Stimulated activated naive B cell treated with anti-CD40 and anti-IgM and Interleukin-4, amounts not matched to agents 10 μg/mL and 1 μg/mL and 100 μg/mL, for 72 hours (primary cell): ENCODE measurements around the gene NR6A1.
A peak's percentile ranks its signal among the peaks of the same experiment; 100 is the strongest.

Source experiments
- ATAC-seq, 2 donors: fragments of 150-1000 bp; cut with Tn5 transposase; replicated peaks; 2 replicates each; pipeline ENCODE4 v1.10.0; 2021; ENCODE audit warnings: moderate library complexity in 1 of 2
- DNase-seq: peaks from one replicate; pipeline ENCODE4 v3.0.0; 2021
- H3K27ac Mint-ChIP-seq: one replicate; pipeline ENCODE4 v1.8.0; 2022; ENCODE audit warnings: mild to moderate bottlenecking, mixed read lengths
- H3K27me3 Mint-ChIP-seq, 2 donors: one replicate each; pipeline ENCODE4 v1.8.0; 2022; ENCODE audit warnings: mixed read lengths in 2 of 2
- H3K36me3 Mint-ChIP-seq, 2 donors: one replicate each; pipeline ENCODE4 v1.8.0; 2022; ENCODE audit warnings: mixed read lengths in 2 of 2, mild to moderate bottlenecking in 1 of 2
- H3K4me1 Mint-ChIP-seq, 2 donors: one replicate each; pipeline ENCODE4 v1.8.0; 2022; ENCODE audit warnings: mixed read lengths in 2 of 2, mild to moderate bottlenecking in 1 of 2
- H3K4me3 Mint-ChIP-seq, 2 donors: one replicate each; pipeline ENCODE4 v1.8.0; 2022; ENCODE audit warnings: mild to moderate bottlenecking in 2 of 2, mixed read lengths in 2 of 2, moderate library complexity in 1 of 2
- H3K9me3 Mint-ChIP-seq, 2 donors: one replicate each; pipeline ENCODE4 v1.8.0; 2022; ENCODE audit warnings: mixed read lengths in 2 of 2, mild to moderate bottlenecking in 1 of 2

Gene NR6A1

GRCh38 chr9:124764774-124765438, 6.2 kb downstream of the NR6A1 start:
- no peaks in the 10 kb centered on the region for H3K36me3 Mint-ChIP-seq
- ATAC-seq: peak in 1 of 2 donors; percentile 21

GRCh38 chr9:124762633-124763032, 8.5 kb downstream of the NR6A1 start:
- ATAC-seq: no peak
- Mint-ChIP-seq H3K27ac (no peak overlapping the region), H3K36me3 (no peaks in the 10 kb centered on the region), H3K4me3 (no peak overlapping the region), H3K4me1 (peaks cover 3 to 20% of the 10 kb centered on the region in 2 donors), H3K27me3 (peaks cover 9 to 10% of the 10 kb centered on the region in 2 donors), H3K9me3 (no peaks in the 10 kb centered on the region)
- no peak for DNase-seq

More at GRCh38 chr9:124764774-124765438, 6.2 kb downstream of the NR6A1 start:
- Mint-ChIP-seq H3K4me1 (peaks cover 11 to 21% of the 10 kb centered on the region in 2 donors), H3K4me3 (no peak overlapping the region), H3K27ac (no peak overlapping the region), H3K9me3 (no peaks in the 10 kb centered on the region), H3K27me3 (peaks cover 18 to 23% of the 10 kb centered on the region in 2 donors)
- no peak for DNase-seq

GRCh38 chr9:124761710-124762109, 9.4 kb downstream of the NR6A1 start:
- DNase-seq: no peak
- Mint-ChIP-seq H3K27ac (no peak overlapping the region), H3K4me3 (no peak overlapping the region), H3K27me3 (peaks cover 8 to 11% of the 10 kb centered on the region in 2 donors), H3K36me3 (no peaks in the 10 kb centered on the region), H3K9me3 (no peaks in the 10 kb centered on the region), H3K4me1 (peaks cover 3 to 18% of the 10 kb centered on the region in 2 donors)
- ATAC-seq: no peak

GRCh38 chr9:124761196-124761595, 9.9 kb downstream of the NR6A1 start:
- DNase-seq (no peak), ATAC-seq (no peak)
- Mint-ChIP-seq H3K27ac (no peak overlapping the region), H3K4me3 (no peak overlapping the region), H3K4me1 (peaks cover 3 to 16% of the 10 kb centered on the region in 2 donors), H3K36me3 (no peaks in the 10 kb centered on the region), H3K9me3 (no peaks in the 10 kb centered on the region), H3K27me3 (peaks cover 9 to 10% of the 10 kb centered on the region in 2 donors)

GRCh38 chr9:124760719-124761118, 10.4 kb downstream of the NR6A1 start:
- DNase-seq: no peak
- Mint-ChIP-seq H3K9me3 (no peaks in the 10 kb centered on the region), H3K36me3 (no peaks in the 10 kb centered on the region), H3K27ac (no peak overlapping the region), H3K27me3 (peaks cover 9 to 10% of the 10 kb centered on the region in 2 donors), H3K4me1 (peaks cover 3 to 16% of the 10 kb centered on the region in 2 donors), H3K4me3 (no peak overlapping the region)
- ATAC-seq: no peak

GRCh38 chr9:124759327-124759726, 11.8 kb downstream of the NR6A1 start:
- Mint-ChIP-seq H3K27me3 (peaks cover 9 to 18% of the 10 kb centered on the region in 2 donors), H3K4me1 (peaks cover 3 to 24% of the 10 kb centered on the region in 2 donors), H3K9me3 (no peaks in the 10 kb centered on the region), H3K36me3 (no peaks in the 10 kb centered on the region), H3K4me3 (no peak overlapping the region), H3K27ac (no peak overlapping the region)
- ATAC-seq: no peak
- DNase-seq: no peak

- DNase-seq (no peak), ATAC-seq (no peak)
- Mint-ChIP-seq H3K4me1 (peaks cover 3 to 25% of the 10 kb centered on the region in 2 donors), H3K27ac (no peak overlapping the region), H3K36me3 (no peaks in the 10 kb centered on the region), H3K4me3 (no peak overlapping the region), H3K27me3 (peaks cover 9 to 20% of the 10 kb centered on the region in 2 donors), H3K9me3 (no peaks in the 10 kb centered on the region)
These were observed 12.4 kb downstream of the NR6A1 start for GRCh38 chr9:124758691-124759090.

GRCh38 chr9:124758061-124758460, 13.1 kb downstream of the NR6A1 start:
- ATAC-seq: no peak
- no peaks in the 10 kb centered on the region for H3K36me3 Mint-ChIP-seq
- H3K9me3 Mint-ChIP-seq: no peaks in the 10 kb centered on the region
- no peak overlapping the region for H3K27ac Mint-ChIP-seq
- peaks cover 3 to 25% of the 10 kb centered on the region in 2 donors for H3K4me1 Mint-ChIP-seq
- peak overlapping the region in 1 of 2 donors; percentile 41 for H3K4me3 Mint-ChIP-seq
- DNase-seq: no peak
- peaks cover 9 to 20% of the 10 kb centered on the region in 2 donors for H3K27me3 Mint-ChIP-seq

- peaks cover 3 to 25% of the 10 kb centered on the region in 2 donors for H3K4me1 Mint-ChIP-seq
- peaks cover 9 to 20% of the 10 kb centered on the region in 2 donors for H3K27me3 Mint-ChIP-seq
- no peak overlapping the region for H3K27ac Mint-ChIP-seq
- no peak for DNase-seq
- no peaks in the 10 kb centered on the region for H3K9me3 Mint-ChIP-seq
- H3K36me3 Mint-ChIP-seq: no peaks in the 10 kb centered on the region
- H3K4me3 Mint-ChIP-seq: no peak overlapping the region
- no peak for ATAC-seq
These were observed 13.5 kb downstream of the NR6A1 start for GRCh38 chr9:124757616-124758015.

GRCh38 chr9:124756011-124756410, 15.1 kb downstream of the NR6A1 start:
- no peak overlapping the region for H3K27ac Mint-ChIP-seq
- no peak overlapping the region for H3K4me3 Mint-ChIP-seq
- H3K36me3 Mint-ChIP-seq: no peaks in the 10 kb centered on the region
- H3K27me3 Mint-ChIP-seq: peaks cover 9 to 20% of the 10 kb centered on the region in 2 donors
- ATAC-seq: no peak
- no peak for DNase-seq
- H3K4me1 Mint-ChIP-seq: peaks cover 3 to 25% of the 10 kb centered on the region in 2 donors
- no peaks in the 10 kb centered on the region for H3K9me3 Mint-ChIP-seq

GRCh38 chr9:124755061-124755460, 16.1 kb downstream of the NR6A1 start:
- no peaks in the 10 kb centered on the region for H3K36me3 Mint-ChIP-seq
- peaks cover 9 to 20% of the 10 kb centered on the region in 2 donors for H3K27me3 Mint-ChIP-seq
- DNase-seq: no peak
- ATAC-seq: no peak
- H3K4me3 Mint-ChIP-seq: no peak overlapping the region
- no peak overlapping the region for H3K27ac Mint-ChIP-seq
- peaks cover 3 to 25% of the 10 kb centered on the region in 2 donors for H3K4me1 Mint-ChIP-seq
- H3K9me3 Mint-ChIP-seq: no peaks in the 10 kb centered on the region

- peaks cover 9 to 20% of the 10 kb centered on the region in 2 donors for H3K27me3 Mint-ChIP-seq
- ATAC-seq (no peak), DNase-seq (no peak)
- no peaks in the 10 kb centered on the region for H3K36me3 Mint-ChIP-seq
- H3K4me3 Mint-ChIP-seq: no peak overlapping the region
- H3K27ac Mint-ChIP-seq: no peak overlapping the region
- no peaks in the 10 kb centered on the region for H3K9me3 Mint-ChIP-seq
- H3K4me1 Mint-ChIP-seq: peaks cover 3 to 25% of the 10 kb centered on the region in 2 donors
These were observed 16.8 kb downstream of the NR6A1 start for GRCh38 chr9:124754289-124754688.

- DNase-seq (no peak), ATAC-seq (no peak)
- Mint-ChIP-seq H3K27ac (no peak overlapping the region), H3K27me3 (peaks cover 5 to 20% of the 10 kb centered on the region in 2 donors), H3K9me3 (no peaks in the 10 kb centered on the region), H3K36me3 (no peaks in the 10 kb centered on the region), H3K4me1 (peaks cover 0 to 14% of the 10 kb centered on the region in 2 donors), H3K4me3 (no peak overlapping the region)
These were observed 18.1 kb downstream of the NR6A1 start for GRCh38 chr9:124752967-124753366.

- no peaks in the 10 kb centered on the region for H3K9me3 Mint-ChIP-seq
- peaks cover 0 to 6% of the 10 kb centered on the region in 2 donors for H3K4me1 Mint-ChIP-seq
- ATAC-seq (no peak), DNase-seq (no peak)
- no peaks in the 10 kb centered on the region for H3K36me3 Mint-ChIP-seq
- H3K27me3 Mint-ChIP-seq: peaks cover 0 to 6% of the 10 kb centered on the region in 2 donors
- H3K27ac Mint-ChIP-seq: no peak overlapping the region
- no peak overlapping the region for H3K4me3 Mint-ChIP-seq
These were observed 21.3 kb downstream of the NR6A1 start for GRCh38 chr9:124749781-124750180.

- DNase-seq: no peak
- no peak overlapping the region for H3K27ac Mint-ChIP-seq
- H3K4me1 Mint-ChIP-seq: peaks cover 0 to under 1% of the 10 kb centered on the region in 2 donors
- no peak for ATAC-seq
- peaks cover 0 to 1% of the 10 kb centered on the region in 2 donors for H3K27me3 Mint-ChIP-seq
- no peaks in the 10 kb centered on the region for H3K36me3 Mint-ChIP-seq
- no peaks in the 10 kb centered on the region for H3K9me3 Mint-ChIP-seq
- H3K4me3 Mint-ChIP-seq: no peak overlapping the region
These were observed 21.8 kb downstream of the NR6A1 start for GRCh38 chr9:124749284-124749683.
